ENCODE measurements around the gene MMD.

GRCh38 chr17:55409030-55409800 lies 12.4 kb downstream of the MMD start:
- no peak for TF ChIP-seq POLR2A (IDR thresholded peaks at IDR 0.05)
- TF ChIP-seq CTCF (IDR thresholded peaks at IDR 0.05), result no peak

Data from testis (tissue), 2 donors.